AG09319 (cell line): Measurements from ENCODE around the gene MOB3B.

Experiments used
- DNase-seq: peaks from one replicate; pipeline ENCODE4 v3.0.0-alpha.2; 2010; ENCODE audit warnings: low read depth; ENCODE audit errors: extremely low read depth
- CTCF ChIP-seq: IDR thresholded peaks from 2 replicates; pipeline ENCODE4 v1.5.1; 2011; ENCODE audit warnings: low read depth, mild to moderate bottlenecking, inconsistent platforms, low read length, moderate library complexity

Gene MOB3B

DNA sequence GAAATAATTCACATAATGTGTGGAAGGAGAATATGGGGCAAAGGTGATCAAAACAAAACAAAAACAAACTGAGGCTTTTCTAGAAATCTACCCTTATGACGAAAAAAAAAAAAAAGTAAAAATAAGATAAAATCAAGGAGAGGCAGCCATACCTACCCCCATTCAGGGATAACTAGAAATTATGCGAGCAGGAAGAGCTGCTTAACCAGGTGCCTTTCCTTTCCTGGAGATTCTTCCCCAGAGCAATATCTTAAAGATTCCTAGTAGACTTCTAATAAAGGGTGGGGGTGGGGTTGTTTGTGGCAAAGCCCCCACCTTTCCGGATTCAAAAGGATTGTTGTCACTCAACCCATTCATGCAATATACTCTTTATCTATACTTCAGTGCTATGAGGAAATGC, 117.5 kb downstream of the MOB3B start:
- no peak for TF ChIP-seq CTCF
- no peak for DNase-seq

DNA sequence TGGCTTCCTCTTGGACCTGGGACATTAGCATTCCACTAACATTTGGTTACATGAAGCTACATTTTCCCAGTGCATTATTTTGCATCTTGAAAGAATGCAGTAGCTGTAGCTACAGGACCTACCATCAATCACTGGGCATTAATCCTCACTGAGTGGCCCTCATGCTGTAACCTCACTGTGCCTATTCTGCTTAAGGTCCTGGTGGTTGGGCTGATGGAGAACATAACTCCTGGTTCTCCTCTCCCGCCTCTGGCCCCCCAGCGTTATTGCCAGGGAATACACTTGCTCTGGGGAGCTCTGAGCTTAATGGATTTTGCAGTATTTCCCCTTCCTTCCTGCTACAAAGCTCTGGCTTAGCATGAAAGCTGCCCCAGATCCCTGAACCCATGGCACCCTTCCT, 121.1 kb downstream of the MOB3B start:
- no peak for TF ChIP-seq CTCF
- DNase-seq, result no peak

- TF ChIP-seq CTCF, result no peak
- no peak for DNase-seq
Measured at GRCh38 chr9:27408001-27408400, 121.6 kb downstream of the MOB3B start.

GRCh38 chr9:27407491-27407890, 122.1 kb downstream of the MOB3B start:
- no peak for DNase-seq

DNA sequence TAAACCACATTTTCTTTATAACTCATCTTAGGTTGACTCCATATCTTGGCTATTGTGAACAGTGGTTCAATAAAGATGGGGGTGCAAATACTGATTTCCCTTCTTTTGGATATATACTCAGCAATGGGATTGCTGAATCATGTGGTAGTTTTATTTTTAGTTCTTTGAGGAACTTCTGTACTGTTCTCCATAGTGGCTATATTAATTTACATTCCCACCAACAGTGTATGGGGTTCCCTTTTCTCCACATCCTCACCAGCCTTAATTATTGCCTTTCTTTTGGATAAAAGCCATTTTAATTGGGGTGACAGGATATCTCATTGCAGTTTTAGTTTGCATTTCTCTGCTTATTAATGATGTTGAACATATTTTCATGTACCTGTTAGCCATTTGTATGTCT, 125.0 kb downstream of the MOB3B start:
- no peak for TF ChIP-seq CTCF

More at GRCh38 chr9:27407491-27407890, 122.1 kb downstream of the MOB3B start:
- TF ChIP-seq CTCF, result no peak

GRCh38 chr9:27402626-27403025, 127.0 kb downstream of the MOB3B start:
- DNase-seq, result no peak
- no peak for TF ChIP-seq CTCF

More for the DNA sequence above, 125.0 kb downstream of the MOB3B start:
- no peak for DNase-seq

DNA sequence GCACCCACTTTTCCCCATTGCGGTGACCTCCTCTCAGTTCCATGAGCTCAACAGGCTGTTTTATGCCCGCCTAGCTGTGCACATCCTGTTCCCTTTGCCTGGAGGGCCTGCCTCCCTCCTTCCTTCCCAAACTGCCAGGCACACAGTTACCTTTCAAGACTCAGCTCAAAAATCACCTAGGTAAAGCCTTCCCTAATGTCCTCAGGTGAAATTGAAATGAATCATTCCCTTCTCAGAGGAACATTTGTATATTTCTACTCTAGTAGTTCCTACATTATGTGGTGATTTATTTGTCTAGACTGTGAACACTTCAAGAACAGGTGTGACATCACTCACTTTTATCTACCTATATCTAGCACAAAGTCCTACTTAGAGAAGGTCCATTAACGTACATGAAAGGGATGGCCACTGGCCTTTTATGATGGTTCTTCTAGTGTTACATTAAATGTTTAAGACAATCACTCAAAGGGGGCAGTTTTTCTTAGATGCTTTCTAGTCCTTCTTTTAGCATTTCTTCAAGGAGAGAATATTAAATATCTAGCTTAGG, 129.2 kb downstream of the MOB3B start:
- TF ChIP-seq CTCF, result no peak
- no peak for DNase-seq
